ENCODE results near the gene ABHD15.

ABHD15 gene

GRCh38 chr17:29575511-29576213, 8.8 kb upstream of the ABHD15 start:
- Histone ChIP-seq H3K27ac (no peak overlapping the region), H4K20me1 (ENCODE audit: insufficient read depth) (no peaks in the 10 kb centered on the region), H3K27me3 (ENCODE audit: insufficient read depth, low read depth) (no peaks in the 10 kb centered on the region), H3K36me3 (ENCODE audit: insufficient read depth) (no peaks in the 10 kb centered on the region), H3K79me2 (ENCODE audit: insufficient read depth, low read depth) (no peaks in the 10 kb centered on the region), H3K9ac (no peak overlapping the region), H3K4me2 (no peak overlapping the region), H2AFZ (ENCODE audit: low read depth) (no peak overlapping the region), H3K4me3 (IDR thresholded peaks at IDR 0.05; ENCODE audit: insufficient read depth, low read depth, low read length) (no peak overlapping the region), H3K4me1 (ENCODE audit: low read depth, poor library complexity, severe bottlenecking) (peaks cover 4% of the 10 kb centered on the region)
- TF ChIP-seq, protein P1, sequence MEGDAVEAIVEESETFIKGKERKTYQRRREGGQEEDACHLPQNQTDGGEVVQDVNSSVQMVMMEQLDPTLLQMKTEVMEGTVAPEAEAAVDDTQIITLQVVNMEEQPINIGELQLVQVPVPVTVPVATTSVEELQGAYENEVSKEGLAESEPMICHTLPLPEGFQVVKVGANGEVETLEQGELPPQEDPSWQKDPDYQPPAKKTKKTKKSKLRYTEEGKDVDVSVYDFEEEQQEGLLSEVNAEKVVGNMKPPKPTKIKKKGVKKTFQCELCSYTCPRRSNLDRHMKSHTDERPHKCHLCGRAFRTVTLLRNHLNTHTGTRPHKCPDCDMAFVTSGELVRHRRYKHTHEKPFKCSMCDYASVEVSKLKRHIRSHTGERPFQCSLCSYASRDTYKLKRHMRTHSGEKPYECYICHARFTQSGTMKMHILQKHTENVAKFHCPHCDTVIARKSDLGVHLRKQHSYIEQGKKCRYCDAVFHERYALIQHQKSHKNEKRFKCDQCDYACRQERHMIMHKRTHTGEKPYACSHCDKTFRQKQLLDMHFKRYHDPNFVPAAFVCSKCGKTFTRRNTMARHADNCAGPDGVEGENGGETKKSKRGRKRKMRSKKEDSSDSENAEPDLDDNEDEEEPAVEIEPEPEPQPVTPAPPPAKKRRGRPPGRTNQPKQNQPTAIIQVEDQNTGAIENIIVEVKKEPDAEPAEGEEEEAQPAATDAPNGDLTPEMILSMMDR (conservative IDR thresholded peaks at IDR 0.05; ENCODE audit: low read depth, low read length) = no peak

DNA sequence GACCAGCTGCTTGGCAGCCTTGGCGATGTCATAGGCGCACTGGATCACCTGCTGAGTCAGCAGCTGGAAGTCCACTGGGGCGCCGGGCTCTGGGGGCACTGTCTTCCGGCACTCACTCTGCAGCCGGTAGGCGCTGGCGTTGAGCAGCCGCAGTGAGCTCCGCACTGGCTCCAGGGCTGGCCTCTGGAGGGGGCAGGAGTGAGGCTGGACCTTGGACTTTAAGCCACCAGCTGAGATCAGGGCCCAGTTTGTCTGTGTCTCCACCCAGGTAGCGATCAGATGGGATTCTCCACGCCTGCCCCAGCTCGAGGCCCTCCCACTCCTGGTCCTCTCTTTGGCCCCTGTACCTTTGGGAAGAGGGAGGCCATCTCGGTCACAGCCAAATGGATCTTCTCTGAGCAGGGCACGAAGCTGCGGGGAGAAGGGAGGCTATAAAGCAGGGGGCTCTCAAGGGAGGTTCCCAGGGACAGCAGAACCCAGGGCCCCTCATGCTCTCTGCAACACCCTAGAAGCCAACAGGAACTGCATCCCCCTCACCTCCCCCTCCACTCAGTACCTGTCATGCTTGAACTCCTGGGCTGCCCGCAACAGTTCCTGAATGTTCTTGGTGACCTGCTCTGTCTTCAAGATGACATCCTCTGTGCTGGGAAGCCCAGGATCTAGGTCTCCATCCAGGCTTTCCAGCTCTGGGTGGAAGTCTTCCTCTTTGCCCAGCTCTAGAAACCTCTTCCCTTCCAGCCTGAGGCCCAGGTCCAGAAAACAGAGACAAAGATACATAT, 8.1 kb upstream of the ABHD15 start:
- no peaks in the 10 kb centered on the region for H4K20me1 ChIP-seq (ENCODE audit: insufficient read depth)
- no peak overlapping the region for H3K27ac ChIP-seq
- no peaks in the 10 kb centered on the region for H3K36me3 ChIP-seq (ENCODE audit: insufficient read depth)
- TF ChIP-seq, protein P1 (conservative IDR thresholded peaks at IDR 0.05; ENCODE audit: low read depth, low read length) = no peak
- H2AFZ ChIP-seq (ENCODE audit: low read depth) = no peak overlapping the region
- no peaks in the 10 kb centered on the region for H3K27me3 ChIP-seq (ENCODE audit: insufficient read depth, low read depth)
- H3K4me1 ChIP-seq (ENCODE audit: low read depth, poor library complexity, severe bottlenecking) = peaks cover under 1% of the 10 kb centered on the region
- no peak overlapping the region for H3K4me2 ChIP-seq
- H3K4me3 ChIP-seq (IDR thresholded peaks at IDR 0.05; ENCODE audit: insufficient read depth, low read depth, low read length) = no peak overlapping the region
- no peak overlapping the region for H3K9ac ChIP-seq
- H3K79me2 ChIP-seq (ENCODE audit: insufficient read depth, low read depth) = no peaks in the 10 kb centered on the region

DNA sequence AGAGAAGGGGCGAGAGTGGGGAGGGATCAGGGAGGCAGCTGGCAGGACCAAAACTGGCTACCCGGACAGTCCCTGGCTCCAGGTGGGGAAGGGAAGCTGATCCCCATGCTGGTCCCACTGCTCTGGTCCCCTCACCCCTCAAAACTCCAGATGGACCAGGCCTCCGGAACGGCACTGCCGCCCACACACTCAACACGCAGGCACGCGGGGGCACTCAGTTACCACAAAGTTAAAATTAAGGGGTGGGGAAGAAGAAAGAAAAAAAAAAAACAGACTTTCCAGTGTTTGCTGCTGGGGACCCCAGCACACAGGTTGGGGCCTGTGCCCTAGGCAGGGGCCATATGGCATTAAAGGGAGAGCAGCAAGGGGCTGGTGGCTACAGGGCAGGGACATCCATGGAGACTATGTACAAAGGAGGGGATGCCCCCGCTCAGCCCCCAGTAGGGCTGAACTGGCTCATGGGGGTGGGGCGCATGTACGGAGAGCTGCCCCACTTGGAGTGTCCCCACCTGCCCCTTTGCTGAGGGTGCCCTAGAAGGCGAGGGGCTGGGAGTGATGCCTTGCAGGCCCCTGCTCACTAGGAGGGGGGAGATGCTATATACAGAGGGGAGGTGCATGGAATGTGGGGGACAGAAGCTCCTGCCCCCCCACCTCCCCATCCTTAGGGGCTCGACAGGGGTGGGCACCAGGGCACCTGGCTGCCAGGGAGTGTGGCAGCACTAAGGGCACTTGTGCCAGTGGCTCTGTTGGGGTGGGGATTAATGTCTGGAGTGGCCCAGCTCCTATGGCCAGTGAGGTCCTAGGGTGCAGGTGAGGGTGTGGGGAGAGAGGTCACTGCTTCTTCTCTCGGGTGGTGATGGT, 7.3 kb upstream of the ABHD15 start:
- no peaks in the 10 kb centered on the region for H3K36me3 ChIP-seq (ENCODE audit: insufficient read depth)
- no peak overlapping the region for H3K4me2 ChIP-seq

GRCh38 chr17:29573558-29573869, 6.7 kb upstream of the ABHD15 start:
- Histone ChIP-seq H3K9ac (no peak overlapping the region), H2AFZ (ENCODE audit: low read depth) (no peak overlapping the region), H3K4me1 (ENCODE audit: low read depth, poor library complexity, severe bottlenecking) (peaks cover 10% of the 10 kb centered on the region), H3K27ac (no peak overlapping the region), H3K4me2 (no peak overlapping the region), H3K27me3 (ENCODE audit: insufficient read depth, low read depth) (no peaks in the 10 kb centered on the region), H3K4me3 (IDR thresholded peaks at IDR 0.05; ENCODE audit: insufficient read depth, low read depth, low read length) (no peak overlapping the region), H4K20me1 (ENCODE audit: insufficient read depth) (no peaks in the 10 kb centered on the region), H3K36me3 (ENCODE audit: insufficient read depth) (no peaks in the 10 kb centered on the region), H3K79me2 (ENCODE audit: insufficient read depth, low read depth) (no peaks in the 10 kb centered on the region)
- TF ChIP-seq, protein P1 (conservative IDR thresholded peaks at IDR 0.05; ENCODE audit: low read depth, low read length) = no peak

More for the DNA sequence above, 7.3 kb upstream of the ABHD15 start:
- Histone ChIP-seq H4K20me1 (ENCODE audit: insufficient read depth) (no peaks in the 10 kb centered on the region), H3K9ac (no peak overlapping the region), H2AFZ (ENCODE audit: low read depth) (no peak overlapping the region), H3K79me2 (ENCODE audit: insufficient read depth, low read depth) (no peaks in the 10 kb centered on the region), H3K27me3 (ENCODE audit: insufficient read depth, low read depth) (no peaks in the 10 kb centered on the region), H3K4me1 (ENCODE audit: low read depth, poor library complexity, severe bottlenecking) (peaks cover 8% of the 10 kb centered on the region), H3K4me3 (IDR thresholded peaks at IDR 0.05; ENCODE audit: insufficient read depth, low read depth, low read length) (no peak overlapping the region), H3K27ac (no peak overlapping the region)
- TF ChIP-seq, protein P1 (conservative IDR thresholded peaks at IDR 0.05; ENCODE audit: low read depth, low read length) = no peak

Data from KMS-11 (cell line).